IPS-15b (cell line): ENCODE data around the gene CPE.

Source experiments
- H3K27me3 ChIP-seq: one replicate; pipeline ENCODE4 v1.6.1; 2013; ENCODE audit warnings: low read length; ENCODE audit not compliant: control insufficient read depth, insufficient read depth
- H3K36me3 ChIP-seq: one replicate; pipeline ENCODE4 v1.6.1; 2013; ENCODE audit warnings: low read length; ENCODE audit not compliant: control insufficient read depth, insufficient read depth
- H3K4me1 ChIP-seq: one replicate; pipeline ENCODE4 v1.6.1; 2013; ENCODE audit warnings: mild to moderate bottlenecking, low read length; ENCODE audit not compliant: control insufficient read depth, insufficient read depth
- H3K4me3 ChIP-seq: one replicate; pipeline ENCODE4 v1.5.1; 2013; ENCODE audit warnings: low read depth, low read length
- H3K9ac ChIP-seq: one replicate; pipeline ENCODE4 v1.6.1; 2013; ENCODE audit warnings: low read depth, mild to moderate bottlenecking, low read length
- H3K9me3 ChIP-seq: one replicate; pipeline ENCODE4 v1.6.1; 2013; ENCODE audit warnings: mild to moderate bottlenecking, low read length; ENCODE audit not compliant: control insufficient read depth, insufficient read depth

The CPE gene

DNA sequence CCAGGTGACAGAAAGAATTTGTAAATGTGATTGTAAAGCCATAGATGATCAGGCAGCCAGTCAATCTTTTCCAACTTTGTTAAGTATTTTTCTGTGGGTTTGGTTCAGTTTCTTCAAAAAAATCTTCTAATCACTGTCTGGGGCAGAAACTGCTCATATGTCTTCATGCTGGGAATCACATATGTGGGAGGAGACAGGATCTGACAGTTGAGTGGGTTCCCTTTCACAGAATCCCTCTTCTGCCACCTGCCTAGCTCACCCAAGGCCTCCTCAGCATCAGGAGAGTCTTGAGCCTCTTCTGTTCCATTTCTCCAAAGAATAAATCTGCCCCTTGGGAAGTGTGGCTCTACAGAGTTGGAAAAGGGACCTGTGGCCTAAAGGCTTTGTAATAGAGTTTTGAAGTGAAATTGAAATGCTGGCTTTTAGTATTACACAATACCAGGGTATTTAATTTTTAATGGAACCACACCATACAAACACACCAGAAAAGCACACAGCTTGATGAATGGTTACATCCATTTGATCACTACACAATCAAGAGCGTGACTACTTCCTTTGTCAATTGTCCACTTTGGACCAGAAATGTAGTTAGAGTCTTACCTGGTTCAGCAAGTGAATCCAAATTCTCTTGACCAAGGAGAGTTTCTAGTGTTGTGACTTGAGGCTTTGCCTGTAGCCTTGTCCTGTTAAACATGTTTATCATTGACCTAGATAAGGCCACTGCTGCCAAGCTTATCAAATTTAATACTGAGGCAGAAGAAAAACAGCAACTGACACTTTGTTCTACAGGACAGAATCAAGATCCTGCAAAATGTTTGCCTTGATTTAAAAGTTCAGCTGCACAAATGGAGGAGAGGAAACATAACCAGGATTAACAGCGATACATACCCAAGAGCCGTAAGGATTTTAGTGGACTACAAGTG, 30.9 kb upstream of the CPE start:
- Histone ChIP-seq H3K4me3 (no peak overlapping the region), H3K27me3 (no peaks in the 10 kb centered on the region)

DNA sequence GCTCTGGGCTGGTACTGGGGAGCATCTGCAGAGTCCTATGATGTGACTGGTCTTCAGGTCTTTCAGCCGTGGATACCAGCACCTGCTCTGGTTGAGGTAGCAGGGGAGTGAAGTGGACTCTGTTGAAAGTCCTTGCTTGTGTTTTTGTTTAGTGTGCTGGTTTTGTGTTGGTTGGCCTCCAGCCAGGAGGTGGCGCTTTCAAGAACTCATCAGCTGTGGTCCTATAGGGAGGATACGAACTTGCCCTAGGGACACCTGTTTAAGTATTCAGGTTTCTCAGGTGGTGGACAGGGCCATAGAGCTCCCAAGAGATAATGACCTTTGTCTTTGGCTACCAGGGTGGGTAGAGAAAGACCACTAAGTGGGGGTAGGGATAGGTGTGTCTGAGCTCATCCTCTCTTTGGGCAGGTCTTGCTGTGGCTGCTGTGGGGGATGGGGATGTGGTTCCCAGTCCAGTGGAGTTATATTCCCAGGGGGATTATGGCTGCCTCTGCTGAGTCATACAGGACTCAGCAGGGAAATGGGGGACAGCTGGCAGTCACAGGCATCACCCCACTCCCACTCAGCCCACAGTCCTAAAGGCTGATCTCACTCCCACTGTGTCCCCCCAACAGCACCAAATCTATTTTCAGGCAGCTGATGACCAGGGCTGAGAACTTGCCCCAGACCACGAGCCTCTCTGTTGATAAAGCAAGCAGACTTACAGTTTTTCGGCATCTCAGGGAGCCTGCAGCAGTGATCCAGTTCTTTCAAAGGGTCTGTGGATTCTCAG, 27.3 kb upstream of the CPE start:
- no peak overlapping the region for H3K9ac ChIP-seq
- no peaks in the 10 kb centered on the region for H3K27me3 ChIP-seq
- no peaks in the 10 kb centered on the region for H3K36me3 ChIP-seq
- no peaks in the 10 kb centered on the region for H3K9me3 ChIP-seq
- no peak overlapping the region for H3K4me3 ChIP-seq
- no peaks in the 10 kb centered on the region for H3K4me1 ChIP-seq

More for the DNA sequence above, 30.9 kb upstream of the CPE start:
- no peak overlapping the region for H3K9ac ChIP-seq
- no peaks in the 10 kb centered on the region for H3K9me3 ChIP-seq
- H3K36me3 ChIP-seq: no peaks in the 10 kb centered on the region
- H3K4me1 ChIP-seq: no peaks in the 10 kb centered on the region

GRCh38 chr4:165355900-165356300, 22.9 kb upstream of the CPE start:
- Histone ChIP-seq H3K4me3 (no peak overlapping the region), H3K9me3 (no peaks in the 10 kb centered on the region), H3K9ac (no peak overlapping the region), H3K4me1 (no peaks in the 10 kb centered on the region), H3K27me3 (no peaks in the 10 kb centered on the region), H3K36me3 (no peaks in the 10 kb centered on the region)

GRCh38 chr4:165359506-165359905, 19.3 kb upstream of the CPE start:
- H3K9me3 ChIP-seq: no peaks in the 10 kb centered on the region
- H3K27me3 ChIP-seq: no peaks in the 10 kb centered on the region
- H3K9ac ChIP-seq: no peak overlapping the region
- H3K4me1 ChIP-seq: no peaks in the 10 kb centered on the region
- H3K4me3 ChIP-seq: no peak overlapping the region
- no peaks in the 10 kb centered on the region for H3K36me3 ChIP-seq

GRCh38 chr4:165360041-165360695, 18.6 kb upstream of the CPE start:
- H3K4me1 ChIP-seq: no peaks in the 10 kb centered on the region
- no peaks in the 10 kb centered on the region for H3K27me3 ChIP-seq
- H3K9ac ChIP-seq: no peak overlapping the region
- no peaks in the 10 kb centered on the region for H3K36me3 ChIP-seq
- no peak overlapping the region for H3K4me3 ChIP-seq
- no peaks in the 10 kb centered on the region for H3K9me3 ChIP-seq

- H3K27me3 ChIP-seq: no peaks in the 10 kb centered on the region
- H3K4me1 ChIP-seq: no peaks in the 10 kb centered on the region
- H3K9ac ChIP-seq: no peak overlapping the region
- H3K4me3 ChIP-seq: no peak overlapping the region
- H3K9me3 ChIP-seq: no peaks in the 10 kb centered on the region
- H3K36me3 ChIP-seq: no peaks in the 10 kb centered on the region
These were observed 17.7 kb upstream of the CPE start for GRCh38 chr4:165360985-165361670.

- no peak overlapping the region for H3K4me3 ChIP-seq
- no peaks in the 10 kb centered on the region for H3K27me3 ChIP-seq
- H3K9me3 ChIP-seq: no peaks in the 10 kb centered on the region
These were observed 17.0 kb upstream of the CPE start for GRCh38 chr4:165361810-165362209.

GRCh38 chr4:165364452-165365080, 14.2 kb upstream of the CPE start:
- no peaks in the 10 kb centered on the region for H3K4me1 ChIP-seq
- no peaks in the 10 kb centered on the region for H3K27me3 ChIP-seq
- no peak overlapping the region for H3K4me3 ChIP-seq
- no peaks in the 10 kb centered on the region for H3K9me3 ChIP-seq
- no peak overlapping the region for H3K9ac ChIP-seq
- H3K36me3 ChIP-seq: no peaks in the 10 kb centered on the region

More at GRCh38 chr4:165361810-165362209, 17.0 kb upstream of the CPE start:
- H3K36me3 ChIP-seq: no peaks in the 10 kb centered on the region
- no peaks in the 10 kb centered on the region for H3K4me1 ChIP-seq
- H3K9ac ChIP-seq: no peak overlapping the region

DNA sequence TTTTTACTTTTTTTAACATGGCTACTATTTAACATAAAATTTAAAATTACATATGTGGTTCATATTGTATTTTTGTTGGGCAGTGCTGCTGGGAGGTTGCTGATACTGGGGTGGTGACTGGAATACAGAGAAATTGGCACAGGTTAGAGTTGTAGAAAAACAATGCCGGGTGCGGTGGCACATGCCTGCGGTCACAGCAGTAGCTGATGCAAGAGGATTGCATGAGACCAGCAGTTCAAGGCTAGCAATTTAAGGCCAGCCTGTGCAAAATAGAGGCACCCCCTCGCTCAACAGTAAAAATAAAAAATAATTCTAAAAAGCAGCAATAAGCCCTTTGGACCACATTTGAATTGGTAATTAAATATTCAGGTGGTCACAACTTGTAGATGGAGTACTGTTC, 11.8 kb upstream of the CPE start:
- Histone ChIP-seq H3K4me3 (no peak overlapping the region), H3K27me3 (no peaks in the 10 kb centered on the region), H3K9me3 (no peaks in the 10 kb centered on the region), H3K36me3 (no peaks in the 10 kb centered on the region), H3K9ac (no peak overlapping the region), H3K4me1 (no peaks in the 10 kb centered on the region)

- Histone ChIP-seq H3K36me3 (no peaks in the 10 kb centered on the region), H3K27me3 (no peaks in the 10 kb centered on the region), H3K9ac (no peak overlapping the region), H3K9me3 (no peaks in the 10 kb centered on the region), H3K4me1 (no peaks in the 10 kb centered on the region), H3K4me3 (no peak overlapping the region)
These were observed 10.7 kb upstream of the CPE start for GRCh38 chr4:165368114-165368513.

DNA sequence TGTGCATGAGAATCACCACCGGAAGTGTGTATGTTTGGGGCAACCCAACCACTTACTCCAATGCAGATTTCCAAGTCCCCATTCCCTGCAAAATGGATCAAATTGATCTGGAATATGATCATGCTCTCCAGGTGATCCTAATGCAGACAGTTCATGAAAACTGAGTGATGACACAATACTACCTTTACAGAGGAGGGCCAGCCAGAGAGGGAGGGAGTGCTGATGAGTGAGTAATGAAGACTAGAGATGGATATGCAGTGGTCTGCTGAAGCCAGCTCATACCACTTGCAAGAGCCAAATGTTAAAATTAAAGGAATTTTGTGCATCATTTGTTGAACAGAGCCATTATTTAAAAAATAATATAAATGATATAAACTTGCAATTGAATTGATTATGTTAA, 10.2 kb upstream of the CPE start:
- H3K4me1 ChIP-seq: no peaks in the 10 kb centered on the region
- H3K4me3 ChIP-seq: no peak overlapping the region
- no peaks in the 10 kb centered on the region for H3K27me3 ChIP-seq
- no peak overlapping the region for H3K9ac ChIP-seq
- H3K9me3 ChIP-seq: no peaks in the 10 kb centered on the region
- H3K36me3 ChIP-seq: no peaks in the 10 kb centered on the region
